B cell (primary cell): Measurements from ENCODE around the gene PRRC2A. TPM values are rescaled to one million over a fixed set of nuclear protein-coding genes. Genes with fewer than 3 reads are reported as not detected.
A peak's percentile ranks its signal among the peaks of the same experiment; 100 is the strongest.

Experiments
- ATAC-seq: fragments of 200-7000 bp; cut with Tn5 transposase; one replicate; pipeline ENCODE4 v1.10.0; 2021; ENCODE audit warnings: low read depth, mild to moderate bottlenecking, moderate number of reproducible peaks, moderate library complexity
- CTCF ChIA-PET: fragments of 350-600 bp; sonication (Branson Sonifier 250); formaldehyde crosslinking; loops from one replicate; lab custom pipeline; 2021; ENCODE audit warnings: antibody characterized with exemption, inconsistent platforms; lab: Charles Lee
- POLR2A ChIA-PET: fragments of 350-600 bp; sonication (Branson Sonifier 250); formaldehyde crosslinking; loops from one replicate; lab custom pipeline; 2021; ENCODE audit warnings: antibody characterized with exemption; lab: Charles Lee
- DNase-seq: peaks from one replicate; pipeline ENCODE4 v3.0.0; 2013
- H2AFZ ChIP-seq: 2 replicates; pipeline ENCODE4 v1.6.1; 2012; ENCODE audit warnings: mild to moderate bottlenecking, low read depth, low read length; ENCODE audit not compliant: insufficient read depth, poor library complexity, severe bottlenecking
- H3K27ac ChIP-seq, 2 donors: 1 replicate in 1 of 2; 2 replicates in 1 of 2; pipeline ENCODE4 v1.5.1; 2012 to 2013; ENCODE audit warnings: low read length in 2 of 2, mild to moderate bottlenecking in 2 of 2, moderate library complexity in 1 of 2
- H3K27me3 ChIP-seq, 4 experiments: fragments of 200-600 bp in 1 of 4; sonication (generic) in 1 of 4; replicated peaks in 1 of 4; 1 replicate in 2 of 4; 2 replicates in 2 of 4; pipeline versions ENCODE4 v1.6.1 to v1.7.0; 2013 to 2016; ENCODE audit warnings: low read length in 3 of 4, mild to moderate bottlenecking in 2 of 4, mixed read lengths in 1 of 4, moderate library complexity in 1 of 4; ENCODE audit not compliant: insufficient read depth in 4 of 4, control insufficient read depth in 3 of 4; ENCODE audit errors: control extremely low read depth in 1 of 4
- H3K36me3 ChIP-seq, 2 experiments: replicated peaks in 1 of 2; 1 replicate in 1 of 2; 2 replicates in 1 of 2; pipeline versions ENCODE4 v1.6.1 to v1.7.1; 2013; ENCODE audit warnings: low read length in 1 of 2; ENCODE audit not compliant: insufficient read depth in 2 of 2, control insufficient read depth in 1 of 2; ENCODE audit errors: control extremely low read depth in 1 of 2, extremely low read depth in 1 of 2
- H3K4me1 ChIP-seq, 2 donors: fragments of 200-600 bp in 1 of 2; sonication (generic) in 1 of 2; 1 replicate in 1 of 2; 2 replicates in 1 of 2; pipeline versions ENCODE4 v1.5.1 to v1.6.1; 2013 to 2017; ENCODE audit warnings: low read length in 2 of 2; ENCODE audit not compliant: control insufficient read depth in 2 of 2, insufficient read depth in 2 of 2
- H3K4me2 ChIP-seq: replicated peaks from 2 replicates; pipeline ENCODE3; 2012; ENCODE audit warnings: mild to moderate bottlenecking, low read depth, low read length; ENCODE audit not compliant: poor library complexity, severe bottlenecking
- H3K4me3 ChIP-seq, 5 experiments: fragments of 200-600 bp in 1 of 5; sonication (generic) in 1 of 5; 1 replicate in 3 of 5; 2 replicates in 2 of 5; pipeline versions ENCODE4 v1.5.1 to v1.7.0; 2011 to 2016; ENCODE audit warnings: low read length in 4 of 5, mild to moderate bottlenecking in 4 of 5, low read depth in 2 of 5, control low read depth in 1 of 5, moderate library complexity in 1 of 5; ENCODE audit not compliant: insufficient read depth in 1 of 5; ENCODE audit errors: control extremely low read depth in 1 of 5, extremely low read depth in 1 of 5
- H3K79me2 ChIP-seq: fragments of 200-600 bp; sonication (generic); one replicate; pipeline ENCODE4 v1.6.0; 2016; ENCODE audit warnings: low read length; ENCODE audit not compliant: control insufficient read depth, insufficient read depth
- H3K9ac ChIP-seq: fragments of 200-600 bp; sonication (generic); 2 replicates; pipeline ENCODE4 v1.6.1; 2017; ENCODE audit warnings: mild to moderate bottlenecking, low read length, moderate library complexity
- H3K9me3 ChIP-seq, 3 donors: one replicate each; pipeline versions ENCODE4 v1.6.1 to v1.7.1; 2013; ENCODE audit warnings: low read length in 2 of 3; ENCODE audit not compliant: control insufficient read depth in 2 of 3, insufficient read depth in 1 of 3; ENCODE audit errors: control extremely low read depth in 1 of 3
- H4K20me1 ChIP-seq: 2 replicates; pipeline ENCODE4 v1.6.0; 2012; ENCODE audit warnings: mild to moderate bottlenecking, low read length; ENCODE audit not compliant: insufficient read depth, control insufficient read depth, poor library complexity, severe bottlenecking
- H3K27ac Mint-ChIP-seq: one replicate; pipeline ENCODE4 v1.8.0; 2021; ENCODE audit warnings: mixed read lengths
- H3K27me3 Mint-ChIP-seq: one replicate; pipeline ENCODE4 v1.8.0; 2021; ENCODE audit warnings: mixed read lengths
- H3K4me1 Mint-ChIP-seq: one replicate; pipeline ENCODE4 v1.8.0; 2021; ENCODE audit warnings: mixed read lengths
- H3K4me3 Mint-ChIP-seq: one replicate; pipeline ENCODE4 v1.8.0; 2021; ENCODE audit warnings: mixed read lengths
- H3K9me3 Mint-ChIP-seq: one replicate; pipeline ENCODE4 v1.8.0; 2022; ENCODE audit warnings: mixed read lengths; ENCODE audit not compliant: insufficient read depth
- CTCF ChIP-seq: fragments of 200-600 bp; IDR thresholded peaks from one replicate; pipeline ENCODE4 v1.8.0; 2022; ENCODE audit warnings: antibody characterized with exemption, mild to moderate bottlenecking
- EZH2 ChIP-seq: IDR thresholded peaks from 2 replicates; pipeline ENCODE4 v1.6.1; 2012; ENCODE audit warnings: borderline replicate concordance, low read depth, mild to moderate bottlenecking, moderate library complexity, low read length; ENCODE audit not compliant: insufficient read depth, poor library complexity, severe bottlenecking
- WGBS: methylation state at CpG from one replicate; pipeline ENCODE4 v1.1.5; 2013; ENCODE audit warnings: missing lambda C conversion rate; ENCODE audit not compliant: insufficient coverage; 5-methylcytosine and 5-hydroxymethylcytosine counted together
- intact Hi-C: fragments of 100-400 bp; cut with micrococcal nuclease; formaldehyde crosslinking; loops from one replicate; pipeline ENCODE4 v1.10.0; 2022
- polyA plus RNA-seq: library from polyadenylated mRNA; depleted of rRNA; stranded (reverse); fragments of >200 nt; gene quantifications from 2 replicates; pipeline ENCODE4 v1.2.3, GENCODE V29; 2012
- total RNA-seq, 2 donors: library from RNA; stranded (reverse); fragments of 120-200 nt in 1 of 2; gene quantifications; 1 replicate in 1 of 2; 2 replicates in 1 of 2; pipeline versions ENCODE4 v1.2.3 to v1.2.4, GENCODE V29; 2013 to 2022

The PRRC2A gene
- total and polyA plus RNA-seq, 2 donors (not counting 1 experiment from before 2014, with no cell fraction given): 153 to 265 TPM

- Histone ChIP-seq H3K79me2 (peaks cover 87% of the 10 kb centered on the region), H3K9me3 (no peaks in the 10 kb centered on the region), H3K4me3 (peak overlapping the region in 1 of 5 experiments; percentile 98), H3K9ac (peak overlapping the region; percentile 89), H4K20me1 (peaks cover 19% of the 10 kb centered on the region), H3K27me3 (no peaks in the 10 kb centered on the region), H3K27ac (peak overlapping the region in 1 of 2 donors; percentile 98), H3K4me1 (peaks cover 42 to 64% of the 10 kb centered on the region in 2 donors), H2AFZ (no peak overlapping the region), H3K36me3 (peaks cover 8 to 46% of the 10 kb centered on the region in 2 experiments), H3K4me2 (peak overlapping the region; percentile 90)
- Mint-ChIP-seq H3K27me3 (no peaks in the 10 kb centered on the region), H3K4me3 (peak overlapping the region; percentile 96), H3K27ac (peak overlapping the region; percentile 100), H3K4me1 (peaks cover 71% of the 10 kb centered on the region), H3K9me3 (no peaks in the 10 kb centered on the region)
- DNase-seq (no peak), ATAC-seq (no peak)
- ChIA-PET POLR2A (interaction anchor here (0.7 to 5.9 kb wide), 3 partner anchors 11 to 755 kb away, joined by 3 to 57 read pairs (median 9); partner anchors contain the start of genes BAG6 and GTF2H4), CTCF (interaction anchor here (1.0 to 1.9 kb wide), 2 partner anchors 10 to 112 kb away, joined by 3 to 9 read pairs; partner anchors contain the start of gene BAG6)
- no peak for TF ChIP-seq CTCF
- TF ChIP-seq EZH2: no peak
- 90% methylated on average over 5 of the region's 9 CpGs for WGBS
- intact Hi-C loops: no loop called here
These were observed 42.8 kb downstream of the PRRC2A start for GRCh38 chr6:31663126-31663960.
